ENCODE results near the gene TUBGCP5.

DNA sequence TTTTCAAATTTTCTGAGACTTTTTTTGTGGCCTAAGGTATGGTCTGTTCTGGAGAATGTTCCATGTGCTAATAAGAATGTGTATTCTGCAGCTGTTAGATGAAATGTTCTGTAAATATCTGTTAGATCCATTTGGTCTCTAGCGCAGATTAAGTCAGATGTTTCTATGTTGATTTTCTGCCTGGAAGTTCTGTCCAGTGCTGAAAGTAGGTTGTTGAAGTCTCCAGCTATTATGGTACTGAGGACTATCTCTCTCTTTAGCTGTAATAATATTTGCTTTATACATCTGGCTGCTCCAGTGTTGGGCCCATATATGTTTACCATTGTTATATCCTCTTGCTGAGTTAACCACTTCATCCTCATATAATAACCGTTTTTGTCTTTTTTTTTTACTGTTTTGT, 13.2 kb upstream of the TUBGCP5 start:
- TF ChIP-seq, protein P1, sequence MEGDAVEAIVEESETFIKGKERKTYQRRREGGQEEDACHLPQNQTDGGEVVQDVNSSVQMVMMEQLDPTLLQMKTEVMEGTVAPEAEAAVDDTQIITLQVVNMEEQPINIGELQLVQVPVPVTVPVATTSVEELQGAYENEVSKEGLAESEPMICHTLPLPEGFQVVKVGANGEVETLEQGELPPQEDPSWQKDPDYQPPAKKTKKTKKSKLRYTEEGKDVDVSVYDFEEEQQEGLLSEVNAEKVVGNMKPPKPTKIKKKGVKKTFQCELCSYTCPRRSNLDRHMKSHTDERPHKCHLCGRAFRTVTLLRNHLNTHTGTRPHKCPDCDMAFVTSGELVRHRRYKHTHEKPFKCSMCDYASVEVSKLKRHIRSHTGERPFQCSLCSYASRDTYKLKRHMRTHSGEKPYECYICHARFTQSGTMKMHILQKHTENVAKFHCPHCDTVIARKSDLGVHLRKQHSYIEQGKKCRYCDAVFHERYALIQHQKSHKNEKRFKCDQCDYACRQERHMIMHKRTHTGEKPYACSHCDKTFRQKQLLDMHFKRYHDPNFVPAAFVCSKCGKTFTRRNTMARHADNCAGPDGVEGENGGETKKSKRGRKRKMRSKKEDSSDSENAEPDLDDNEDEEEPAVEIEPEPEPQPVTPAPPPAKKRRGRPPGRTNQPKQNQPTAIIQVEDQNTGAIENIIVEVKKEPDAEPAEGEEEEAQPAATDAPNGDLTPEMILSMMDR (IDR thresholded peaks at IDR 0.05) = no peak
- no peak for TF ChIP-seq EZH2 (IDR thresholded peaks at IDR 0.05; ENCODE audit: borderline replicate concordance, insufficient read depth, low read depth, low read length, poor library complexity, severe bottlenecking)

All from B cell (primary cell).